22Rv1 (cell line): Measurements from ENCODE around the gene TMEM259.
"Not testable (repeated sequence)": the region's sequence is repeated elsewhere in the genome, so short reads cannot be mapped to it uniquely, and the experiment has no call there.

ENCODE experiments used
- CTCF ChIP-seq: fragments of 450-650 bp; IDR thresholded peaks from 2 replicates; pipeline ENCODE4 v1.5.1; 2017; ENCODE audit warnings: mild to moderate bottlenecking
- ZFX ChIP-seq: fragments of 450-650 bp; IDR thresholded peaks from 2 replicates; pipeline ENCODE4 v1.6.1; 2017; ENCODE audit warnings: antibody characterized with exemption, borderline replicate concordance

GRCh38 chr19:1025080-1025479 is 4.2 kb upstream of the TMEM259 start:
- TF ChIP-seq CTCF, ZFX: not testable (repeated sequence)
